H9 (cell line): ENCODE results near the gene TRA2B. TPM values are rescaled to one million over a fixed set of nuclear protein-coding genes. Genes with fewer than 3 reads are reported as not detected.

Source experiments
- DNase-seq: peaks from one replicate; pipeline ENCODE4 v3.0.0-alpha.2; 2017
- H2AFZ ChIP-seq: one replicate; pipeline ENCODE4 v1.6.1; 2013; ENCODE audit warnings: mild to moderate bottlenecking, low read length, control low read depth, moderate library complexity
- H2AK5ac ChIP-seq: 2 replicates; pipeline ENCODE4 v1.6.1; 2013; ENCODE audit warnings: low read length, control low read depth, mixed read lengths; ENCODE audit not compliant: insufficient read length
- H2BK120ac ChIP-seq: one replicate; pipeline ENCODE4 v1.6.1; 2013; ENCODE audit warnings: low read depth, mild to moderate bottlenecking, low read length, control low read depth, inconsistent platforms; ENCODE audit not compliant: poor library complexity, severe bottlenecking
- H2BK12ac ChIP-seq: 2 replicates; pipeline ENCODE4 v1.6.1; 2013; ENCODE audit warnings: low read length, control low read depth, mixed read lengths, low read depth; ENCODE audit not compliant: insufficient read length
- H2BK15ac ChIP-seq: 2 replicates; pipeline ENCODE4 v1.6.1; 2013; ENCODE audit warnings: low read depth, low read length, control low read depth
- H2BK20ac ChIP-seq: one replicate; pipeline ENCODE4 v1.6.1; 2013; ENCODE audit warnings: low read depth, mild to moderate bottlenecking, low read length, control low read depth, inconsistent platforms; ENCODE audit not compliant: poor library complexity, severe bottlenecking
- H2BK5ac ChIP-seq: 2 replicates; pipeline ENCODE4 v1.6.1; 2013; ENCODE audit warnings: low read length, control low read depth, mixed read lengths; ENCODE audit not compliant: insufficient read length
- H3K14ac ChIP-seq: 2 replicates; pipeline ENCODE4 v1.6.1; 2013; ENCODE audit warnings: low read length, control low read depth; ENCODE audit not compliant: insufficient read depth
- H3K18ac ChIP-seq: 2 replicates; pipeline ENCODE4 v1.6.1; 2013; ENCODE audit warnings: low read depth, mild to moderate bottlenecking, mixed read lengths, low read length, control low read depth; ENCODE audit not compliant: insufficient read length
- H3K23ac ChIP-seq: 2 replicates; pipeline ENCODE4 v1.6.1; 2013; ENCODE audit warnings: low read length, control low read depth, mixed read lengths, low read depth; ENCODE audit not compliant: insufficient read length
- H3K23me2 ChIP-seq: 2 replicates; pipeline ENCODE4 v1.6.1; 2013; ENCODE audit warnings: low read depth, mild to moderate bottlenecking, mixed read lengths, low read length, control low read depth; ENCODE audit not compliant: insufficient read length, poor library complexity, severe bottlenecking
- H3K27ac ChIP-seq: 2 replicates; pipeline ENCODE4 v1.5.1; 2013; ENCODE audit warnings: low read length, control low read depth, mixed read lengths, low read depth; ENCODE audit not compliant: insufficient read length
- H3K27me3 ChIP-seq: 2 replicates; pipeline ENCODE4 v1.6.1; 2013; ENCODE audit warnings: low read length, control low read depth, inconsistent platforms; ENCODE audit not compliant: insufficient read depth
- H3K4ac ChIP-seq: 2 replicates; pipeline ENCODE4 v1.6.1; 2013; ENCODE audit warnings: low read depth, mild to moderate bottlenecking, control low read depth, inconsistent platforms, low read length, moderate library complexity
- H3K4me1 ChIP-seq: 2 replicates; pipeline ENCODE4 v1.6.1; 2013; ENCODE audit warnings: low read length, control low read depth, inconsistent platforms; ENCODE audit not compliant: insufficient read depth
- H3K4me2 ChIP-seq: 2 replicates; pipeline ENCODE4 v1.6.1; 2013; ENCODE audit warnings: low read length, control low read depth, mixed read lengths; ENCODE audit not compliant: insufficient read length, insufficient read depth
- H3K56ac ChIP-seq: 2 replicates; pipeline ENCODE4 v1.6.1; 2013; ENCODE audit warnings: low read depth, mild to moderate bottlenecking, mixed read lengths, low read length, control low read depth; ENCODE audit not compliant: insufficient read length
- H3K79me1 ChIP-seq: 2 replicates; pipeline ENCODE4 v1.6.1; 2013; ENCODE audit warnings: low read depth, mild to moderate bottlenecking, moderate library complexity, low read length, control low read depth, inconsistent platforms; ENCODE audit not compliant: insufficient read depth, poor library complexity, severe bottlenecking
- H3K79me2 ChIP-seq: 2 replicates; pipeline ENCODE4 v1.6.1; 2013; ENCODE audit warnings: low read length, control low read depth, inconsistent platforms; ENCODE audit not compliant: insufficient read depth
- H3K9ac ChIP-seq: 2 replicates; pipeline ENCODE4 v1.6.1; 2013; ENCODE audit warnings: low read length, control low read depth, mixed read lengths; ENCODE audit not compliant: insufficient read length; ENCODE audit errors: extremely low read depth
- H3K9me3 ChIP-seq: one replicate; pipeline ENCODE4 v1.6.1; 2013; ENCODE audit warnings: low read depth, low read length, inconsistent platforms; ENCODE audit not compliant: control insufficient read depth
- H3T11ph ChIP-seq: one replicate; pipeline ENCODE4 v1.6.1; 2013; ENCODE audit warnings: mild to moderate bottlenecking, low read length, control low read depth, inconsistent platforms
- H4K20me1 ChIP-seq: one replicate; pipeline ENCODE4 v1.6.1; 2013; ENCODE audit not compliant: control insufficient read depth, insufficient read length, insufficient read depth
- H4K5ac ChIP-seq: 2 replicates; pipeline ENCODE4 v1.6.1; 2013; ENCODE audit warnings: low read depth, mild to moderate bottlenecking, mixed read lengths, low read length, control low read depth; ENCODE audit not compliant: insufficient read length
- H4K8ac ChIP-seq: replicated peaks from 2 replicates; pipeline ENCODE4 v1.6.1; 2013; ENCODE audit warnings: low read length, control low read depth, mixed read lengths, low read depth; ENCODE audit not compliant: insufficient read length
- H4K91ac ChIP-seq: 2 replicates; pipeline ENCODE4 v1.6.1; 2013; ENCODE audit warnings: low read depth, mild to moderate bottlenecking, moderate library complexity, mixed read lengths, low read length, control low read depth; ENCODE audit not compliant: insufficient read length
- H3K27ac Mint-ChIP-seq, 3 experiments: 2 replicates in 2 of 3; 3 replicates in 1 of 3; pipeline ENCODE4 v1.8.0; 2020 to 2021; ENCODE audit warnings: mixed read lengths in 3 of 3, mild to moderate bottlenecking in 1 of 3, moderate library complexity in 1 of 3
- H3K27me3 Mint-ChIP-seq: 2 replicates; pipeline ENCODE4 v1.8.0; 2021; ENCODE audit warnings: low read depth, mild to moderate bottlenecking, moderate library complexity, mixed read lengths
- H3K36me3 Mint-ChIP-seq, 3 experiments: 2 replicates in 2 of 3; 3 replicates in 1 of 3; pipeline ENCODE4 v1.8.0; 2020 to 2021; ENCODE audit warnings: low read depth in 3 of 3, mixed read lengths in 3 of 3; ENCODE audit not compliant: insufficient read depth in 1 of 3
- H3K4me1 Mint-ChIP-seq, 2 experiments: 2 replicates each; pipeline ENCODE4 v1.8.0; 2020; ENCODE audit warnings: mixed read lengths in 2 of 2
- H3K4me3 Mint-ChIP-seq, 2 experiments: 2 replicates in 1 of 2; 3 replicates in 1 of 2; pipeline ENCODE4 v1.8.0; 2020 to 2021; ENCODE audit warnings: mild to moderate bottlenecking in 2 of 2, mixed read lengths in 2 of 2, moderate library complexity in 1 of 2
- H3K9me3 Mint-ChIP-seq, 2 experiments: 2 replicates in 1 of 2; 3 replicates in 1 of 2; pipeline ENCODE4 v1.8.0; 2020; ENCODE audit warnings: mild to moderate bottlenecking in 2 of 2, mixed read lengths in 2 of 2, moderate library complexity in 1 of 2
- WGBS: extraction: QIAGEN DNeasy Blood & Tissue Kit; methylation state at CpG from one replicate; pipeline ENCODE4 v1.1.7; 2013; ENCODE audit warnings: missing lambda C conversion rate, low lambda C conversion rate, mixed read lengths; ENCODE audit not compliant: insufficient read length; ENCODE audit errors: extremely low coverage; 5-methylcytosine and 5-hydroxymethylcytosine counted together
- total RNA-seq: library from RNA; stranded (reverse); gene quantifications from 2 replicates; pipeline ENCODE4 v1.2.1, GENCODE V29; 2021
- TF ChIP-seq, protein P1 (sequence below): fragments of 200-600 bp; sonication (generic); conservative IDR thresholded peaks from 3 replicates; pipeline ENCODE4 v1.8.0; 2021; ENCODE audit warnings: antibody characterized with exemption, mild to moderate bottlenecking

TRA2B gene
- total RNA-seq, 1 experiment from 2014 or later: 344 TPM

DNA sequence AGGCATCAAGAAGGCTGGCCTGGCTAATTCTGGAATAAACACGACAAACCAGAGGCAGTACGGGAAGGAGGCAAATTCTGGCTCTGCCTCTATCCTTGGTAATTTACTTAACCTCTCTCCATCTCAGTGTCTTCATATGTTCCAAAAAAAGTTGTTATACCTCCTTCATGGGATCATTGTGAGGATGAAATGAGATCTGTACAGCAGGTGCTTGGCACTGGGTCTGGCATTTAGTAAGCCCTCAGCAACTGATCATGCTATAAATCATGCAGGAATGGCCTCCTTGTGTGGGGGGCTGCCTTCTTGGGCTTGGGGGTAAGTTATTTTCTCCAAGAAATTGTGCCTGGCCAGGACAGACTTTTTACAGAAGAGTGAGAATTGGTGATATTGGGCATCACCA lies 38.3 kb upstream of the TRA2B start:
- Histone ChIP-seq H3K23me2 (no peaks in the 10 kb centered on the region), H4K8ac (no peak overlapping the region), H3K14ac (no peak overlapping the region), H4K91ac (no peak overlapping the region), H2BK5ac (no peak overlapping the region), H3T11ph (no peak overlapping the region), H3K79me1 (no peaks in the 10 kb centered on the region), H2BK120ac (no peak overlapping the region), H2BK20ac (no peak overlapping the region), H3K4me2 (no peak overlapping the region), H3K56ac (no peak overlapping the region), H3K9ac (no peak overlapping the region), H3K79me2 (no peaks in the 10 kb centered on the region), H2AK5ac (no peak overlapping the region), H3K4me1 (no peaks in the 10 kb centered on the region), H3K23ac (no peak overlapping the region), H3K27ac (no peak overlapping the region), H2BK15ac (no peak overlapping the region), H3K27me3 (no peaks in the 10 kb centered on the region), H3K4ac (no peak overlapping the region), H2AFZ (no peak overlapping the region), H3K18ac (no peak overlapping the region), H4K20me1 (no peaks in the 10 kb centered on the region), H2BK12ac (no peak overlapping the region), H4K5ac (no peak overlapping the region), H3K9me3 (no peaks in the 10 kb centered on the region)
- TF ChIP-seq, protein P1, sequence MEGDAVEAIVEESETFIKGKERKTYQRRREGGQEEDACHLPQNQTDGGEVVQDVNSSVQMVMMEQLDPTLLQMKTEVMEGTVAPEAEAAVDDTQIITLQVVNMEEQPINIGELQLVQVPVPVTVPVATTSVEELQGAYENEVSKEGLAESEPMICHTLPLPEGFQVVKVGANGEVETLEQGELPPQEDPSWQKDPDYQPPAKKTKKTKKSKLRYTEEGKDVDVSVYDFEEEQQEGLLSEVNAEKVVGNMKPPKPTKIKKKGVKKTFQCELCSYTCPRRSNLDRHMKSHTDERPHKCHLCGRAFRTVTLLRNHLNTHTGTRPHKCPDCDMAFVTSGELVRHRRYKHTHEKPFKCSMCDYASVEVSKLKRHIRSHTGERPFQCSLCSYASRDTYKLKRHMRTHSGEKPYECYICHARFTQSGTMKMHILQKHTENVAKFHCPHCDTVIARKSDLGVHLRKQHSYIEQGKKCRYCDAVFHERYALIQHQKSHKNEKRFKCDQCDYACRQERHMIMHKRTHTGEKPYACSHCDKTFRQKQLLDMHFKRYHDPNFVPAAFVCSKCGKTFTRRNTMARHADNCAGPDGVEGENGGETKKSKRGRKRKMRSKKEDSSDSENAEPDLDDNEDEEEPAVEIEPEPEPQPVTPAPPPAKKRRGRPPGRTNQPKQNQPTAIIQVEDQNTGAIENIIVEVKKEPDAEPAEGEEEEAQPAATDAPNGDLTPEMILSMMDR: no peak
- no peaks in the 10 kb centered on the region for H3K4me1 Mint-ChIP-seq
- no CpG with 5 or more reads among the region's 2 CpGs for WGBS
- no peaks in the 10 kb centered on the region for H3K36me3 Mint-ChIP-seq
- H3K27ac Mint-ChIP-seq: no peak overlapping the region
- no peak for DNase-seq
- H3K4me3 Mint-ChIP-seq: no peak overlapping the region
- peaks cover 6% of the 10 kb centered on the region for H3K27me3 Mint-ChIP-seq
- H3K9me3 Mint-ChIP-seq: no peaks in the 10 kb centered on the region
